ENCODE measurements around the gene POLE.

DNA sequence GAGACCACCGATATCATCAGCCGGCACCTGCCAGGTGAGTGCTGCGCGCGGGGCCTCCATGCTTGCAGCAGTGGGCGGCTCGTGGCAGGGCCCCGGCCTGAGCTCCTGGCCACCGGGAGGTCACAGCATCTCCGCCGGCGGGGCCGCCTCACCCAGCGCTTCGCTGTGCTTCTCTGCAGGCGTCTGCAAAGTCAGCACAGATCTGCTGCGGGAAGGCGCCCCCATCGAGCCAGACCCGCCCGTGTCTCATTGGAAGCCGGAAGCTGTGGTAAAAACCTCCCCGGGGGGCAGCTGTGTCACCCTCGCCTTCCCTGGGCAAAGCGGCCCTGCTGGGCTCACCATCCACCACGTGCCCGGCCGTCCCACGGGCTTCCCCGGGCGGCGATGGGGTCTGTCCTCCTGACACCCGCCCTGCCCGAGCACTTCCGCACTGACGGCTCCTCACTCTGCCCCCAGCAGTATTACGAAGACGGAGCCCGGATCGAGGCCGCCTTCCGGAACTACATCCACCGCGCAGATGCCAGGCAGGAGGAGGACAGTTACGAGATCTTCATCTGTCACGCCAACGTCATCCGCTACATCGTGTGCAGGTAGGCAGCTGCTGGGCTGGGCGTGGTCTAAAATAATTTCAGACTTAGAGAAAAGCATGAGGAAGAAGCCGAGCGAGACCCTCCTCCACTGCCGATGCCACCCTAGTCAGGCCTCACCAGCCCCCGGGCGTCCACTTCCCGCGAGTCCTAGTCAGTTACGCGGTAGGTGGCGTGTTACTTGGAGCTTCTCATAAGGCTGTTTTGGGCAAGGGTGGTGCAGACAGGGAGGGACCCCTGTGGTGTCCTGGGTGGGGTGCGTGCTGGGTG lies 30.6 kb upstream of the POLE start:
- TF ChIP-seq EP300 (IDR thresholded peaks at IDR 0.05; ENCODE audit: borderline replicate concordance in 1 of 2, low read depth in 1 of 2, low read length in 1 of 2) (no peak), TAF1 (IDR thresholded peaks at IDR 0.05; ENCODE audit: borderline replicate concordance, low read depth, low read length) (no peak), RAD21 (IDR thresholded peaks at IDR 0.05; ENCODE audit: low read length) (no peak), RFX5 (IDR thresholded peaks at IDR 0.05; ENCODE audit: low read length) (no peak), SIN3A (IDR thresholded peaks at IDR 0.05; ENCODE audit: borderline replicate concordance, low read depth, low read length) (no peak), FOXM1 (IDR thresholded peaks at IDR 0.05; ENCODE audit: low read depth) (no peak)
- TF ChIP-seq, protein P1, sequence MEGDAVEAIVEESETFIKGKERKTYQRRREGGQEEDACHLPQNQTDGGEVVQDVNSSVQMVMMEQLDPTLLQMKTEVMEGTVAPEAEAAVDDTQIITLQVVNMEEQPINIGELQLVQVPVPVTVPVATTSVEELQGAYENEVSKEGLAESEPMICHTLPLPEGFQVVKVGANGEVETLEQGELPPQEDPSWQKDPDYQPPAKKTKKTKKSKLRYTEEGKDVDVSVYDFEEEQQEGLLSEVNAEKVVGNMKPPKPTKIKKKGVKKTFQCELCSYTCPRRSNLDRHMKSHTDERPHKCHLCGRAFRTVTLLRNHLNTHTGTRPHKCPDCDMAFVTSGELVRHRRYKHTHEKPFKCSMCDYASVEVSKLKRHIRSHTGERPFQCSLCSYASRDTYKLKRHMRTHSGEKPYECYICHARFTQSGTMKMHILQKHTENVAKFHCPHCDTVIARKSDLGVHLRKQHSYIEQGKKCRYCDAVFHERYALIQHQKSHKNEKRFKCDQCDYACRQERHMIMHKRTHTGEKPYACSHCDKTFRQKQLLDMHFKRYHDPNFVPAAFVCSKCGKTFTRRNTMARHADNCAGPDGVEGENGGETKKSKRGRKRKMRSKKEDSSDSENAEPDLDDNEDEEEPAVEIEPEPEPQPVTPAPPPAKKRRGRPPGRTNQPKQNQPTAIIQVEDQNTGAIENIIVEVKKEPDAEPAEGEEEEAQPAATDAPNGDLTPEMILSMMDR (IDR thresholded peaks at IDR 0.05), result no peak

Data from SK-N-SH (cell line).